A549 treated with AZD9567 at 1 μM for 4 hours (cell line): ENCODE data around the gene RAPGEF6. TPM values are rescaled to one million over a fixed set of nuclear protein-coding genes. Genes with fewer than 3 reads are reported as not detected.

Experiments used
- total RNA-seq: library from RNA; stranded (reverse); fragments of 200-300 nt; extraction: Qiagen RNA extraction; gene quantifications from 5 replicates; pipeline ENCODE4 v1.2.3, GENCODE V29; 2022; ENCODE audit not compliant: insufficient read depth

RAPGEF6 gene, protein sequence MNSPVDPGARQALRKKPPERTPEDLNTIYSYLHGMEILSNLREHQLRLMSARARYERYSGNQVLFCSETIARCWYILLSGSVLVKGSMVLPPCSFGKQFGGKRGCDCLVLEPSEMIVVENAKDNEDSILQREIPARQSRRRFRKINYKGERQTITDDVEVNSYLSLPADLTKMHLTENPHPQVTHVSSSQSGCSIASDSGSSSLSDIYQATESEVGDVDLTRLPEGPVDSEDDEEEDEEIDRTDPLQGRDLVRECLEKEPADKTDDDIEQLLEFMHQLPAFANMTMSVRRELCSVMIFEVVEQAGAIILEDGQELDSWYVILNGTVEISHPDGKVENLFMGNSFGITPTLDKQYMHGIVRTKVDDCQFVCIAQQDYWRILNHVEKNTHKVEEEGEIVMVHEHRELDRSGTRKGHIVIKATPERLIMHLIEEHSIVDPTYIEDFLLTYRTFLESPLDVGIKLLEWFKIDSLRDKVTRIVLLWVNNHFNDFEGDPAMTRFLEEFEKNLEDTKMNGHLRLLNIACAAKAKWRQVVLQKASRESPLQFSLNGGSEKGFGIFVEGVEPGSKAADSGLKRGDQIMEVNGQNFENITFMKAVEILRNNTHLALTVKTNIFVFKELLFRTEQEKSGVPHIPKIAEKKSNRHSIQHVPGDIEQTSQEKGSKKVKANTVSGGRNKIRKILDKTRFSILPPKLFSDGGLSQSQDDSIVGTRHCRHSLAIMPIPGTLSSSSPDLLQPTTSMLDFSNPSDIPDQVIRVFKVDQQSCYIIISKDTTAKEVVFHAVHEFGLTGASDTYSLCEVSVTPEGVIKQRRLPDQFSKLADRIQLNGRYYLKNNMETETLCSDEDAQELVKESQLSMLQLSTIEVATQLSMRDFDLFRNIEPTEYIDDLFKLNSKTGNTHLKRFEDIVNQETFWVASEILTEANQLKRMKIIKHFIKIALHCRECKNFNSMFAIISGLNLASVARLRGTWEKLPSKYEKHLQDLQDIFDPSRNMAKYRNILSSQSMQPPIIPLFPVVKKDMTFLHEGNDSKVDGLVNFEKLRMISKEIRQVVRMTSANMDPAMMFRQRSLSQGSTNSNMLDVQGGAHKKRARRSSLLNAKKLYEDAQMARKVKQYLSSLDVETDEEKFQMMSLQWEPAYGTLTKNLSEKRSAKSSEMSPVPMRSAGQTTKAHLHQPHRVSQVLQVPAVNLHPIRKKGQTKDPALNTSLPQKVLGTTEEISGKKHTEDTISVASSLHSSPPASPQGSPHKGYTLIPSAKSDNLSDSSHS (N-terminal part only)
- 7.9 to 10.3 TPM (median 9.8 TPM) in 5 replicates for total RNA-seq

DNA sequence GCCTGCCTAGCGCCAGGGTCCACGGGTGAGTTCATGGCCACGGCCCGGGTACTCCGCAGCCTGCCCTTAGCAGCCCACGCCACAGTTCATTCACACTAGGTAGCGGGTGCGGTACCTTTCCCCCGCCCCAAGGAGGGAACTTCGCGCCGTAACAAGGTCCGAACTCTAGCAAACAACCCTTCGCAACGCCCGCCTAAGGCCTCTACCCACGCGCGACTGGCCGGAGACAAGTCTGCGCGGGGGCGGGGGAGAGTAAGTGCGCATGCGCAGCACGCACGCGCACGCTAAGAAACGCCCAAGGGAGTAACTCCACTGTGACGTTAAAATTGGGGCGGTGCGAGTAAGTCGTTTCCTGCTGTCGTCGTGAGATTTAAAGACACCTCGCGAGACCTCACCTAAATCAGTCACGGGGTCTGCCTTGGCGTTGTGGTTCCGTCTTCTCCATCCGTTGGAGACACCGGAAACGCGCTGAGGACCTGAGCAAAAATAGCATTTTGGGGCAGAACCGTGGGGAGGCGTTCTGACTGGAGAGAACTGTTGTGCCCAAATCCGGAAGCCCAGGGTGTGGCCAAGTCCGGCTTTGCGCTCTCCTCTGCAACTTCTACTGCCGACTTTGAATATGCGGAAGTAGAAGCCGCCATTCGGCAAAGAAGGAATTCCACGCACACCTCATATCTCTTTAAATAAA, at the start of gene RAPGEF6:
Gene RAPGEF6, minus strand, starts transcription at position 234 of the 688 bp plus-strand sequence. Its CDS starts 199 bp downstream, at position 35.

Other genes with a start within 250 kb of the RAPGEF6 start
- gene FNIP1, start 161.8 kb upstream of the RAPGEF6 start, total RNA-seq, result 11.1 to 14.3 TPM (median 12.6 TPM) in 5 replicates